K562 (cell line): ENCODE data around the gene CRTC3.
"Not testable (repeated sequence)": the region's sequence is repeated elsewhere in the genome, so short reads cannot be mapped to it uniquely, and the experiment has no call there.

Experiments
- ESRRA ChIP-seq: fragments of 450-650 bp; IDR thresholded peaks from 2 replicates; pipeline ENCODE4 v1.6.1; 2014; ENCODE audit warnings: low read depth, mild to moderate bottlenecking, moderate library complexity, borderline replicate concordance
- MAZ ChIP-seq, 2 experiments: fragments of 450-650 bp in 1 of 2; sonication (generic) in 1 of 2; formaldehyde crosslinking; IDR thresholded peaks in 1 of 2; conservative IDR thresholded peaks in 1 of 2; 2 replicates each; pipeline versions ENCODE4 v1.4.0 to v1.5.0; 2020; ENCODE audit warnings: mild to moderate bottlenecking in 1 of 2, missing genetic modification reagents in 1 of 2
- MCM3 ChIP-seq: fragments of 450-650 bp; IDR thresholded peaks from 2 replicates; pipeline ENCODE4 v1.6.1; 2016
- SREBF1 ChIP-seq: fragments of 150-350 bp; IDR thresholded peaks from 2 replicates; pipeline ENCODE4 v1.6.1; 2014; ENCODE audit warnings: antibody characterized with exemption, low read depth, low read length, borderline replicate concordance
- TF ChIP-seq, protein P1 (sequence below), 3 experiments: IDR thresholded peaks in 2 of 3; conservative IDR thresholded peaks in 1 of 3; 2 replicates each; pipeline ENCODE4 v1.5.1; 2011 to 2012; ENCODE audit warnings: low read length in 3 of 3, mild to moderate bottlenecking in 3 of 3, control low read depth in 2 of 3, improper control_type of control experiment in 1 of 3, inconsistent platforms in 1 of 3, low read depth in 1 of 3, mixed read lengths in 1 of 3, moderate library complexity in 1 of 3; ENCODE audit not compliant: insufficient read depth in 2 of 3

DNA sequence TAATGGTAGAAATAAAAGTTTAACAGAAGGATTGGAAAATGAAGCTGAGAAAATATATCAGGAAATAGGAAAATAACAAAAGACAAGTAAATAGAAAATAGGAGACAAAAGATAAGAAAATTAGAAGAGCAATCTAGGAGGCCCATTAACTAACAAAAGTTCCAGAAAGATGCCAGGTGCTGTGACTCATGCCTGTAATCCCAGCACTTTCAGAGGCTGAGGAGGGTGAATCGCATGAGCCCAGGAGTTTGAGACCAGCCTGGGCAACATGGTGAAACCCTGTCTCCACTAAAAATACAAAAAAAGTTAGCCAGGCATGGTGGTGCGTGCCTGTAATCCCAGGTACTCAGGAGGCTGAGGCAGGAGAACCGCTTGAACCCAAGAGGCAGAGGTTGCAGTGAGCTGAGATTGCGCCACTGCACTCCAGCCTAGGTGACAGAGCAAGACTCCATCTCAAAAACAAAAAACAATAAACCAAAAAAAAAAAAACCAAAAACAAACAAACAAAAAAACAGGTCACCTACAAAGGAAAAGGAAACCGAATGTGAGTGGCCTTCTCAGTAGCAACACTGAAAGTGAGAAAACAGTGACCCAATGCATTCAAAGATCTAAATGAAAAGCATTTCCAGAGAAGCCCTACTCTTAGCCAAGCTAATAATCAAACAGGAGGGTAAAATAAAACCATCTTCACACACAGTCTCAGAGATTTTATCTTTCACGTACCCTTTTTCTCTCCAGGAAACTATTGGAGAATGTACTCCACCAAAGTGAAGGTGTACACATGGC is 5.5 kb upstream of the CRTC3 start:
- not testable (repeated sequence) for TF ChIP-seq ESRRA; MAZ (CRISPR knock-in tag; conservative IDR thresholded peaks at IDR 0.05 in 1 of 2, IDR thresholded peaks at IDR 0.05 in 1 of 2); MCM3; SREBF1
- TF ChIP-seq, protein P1, sequence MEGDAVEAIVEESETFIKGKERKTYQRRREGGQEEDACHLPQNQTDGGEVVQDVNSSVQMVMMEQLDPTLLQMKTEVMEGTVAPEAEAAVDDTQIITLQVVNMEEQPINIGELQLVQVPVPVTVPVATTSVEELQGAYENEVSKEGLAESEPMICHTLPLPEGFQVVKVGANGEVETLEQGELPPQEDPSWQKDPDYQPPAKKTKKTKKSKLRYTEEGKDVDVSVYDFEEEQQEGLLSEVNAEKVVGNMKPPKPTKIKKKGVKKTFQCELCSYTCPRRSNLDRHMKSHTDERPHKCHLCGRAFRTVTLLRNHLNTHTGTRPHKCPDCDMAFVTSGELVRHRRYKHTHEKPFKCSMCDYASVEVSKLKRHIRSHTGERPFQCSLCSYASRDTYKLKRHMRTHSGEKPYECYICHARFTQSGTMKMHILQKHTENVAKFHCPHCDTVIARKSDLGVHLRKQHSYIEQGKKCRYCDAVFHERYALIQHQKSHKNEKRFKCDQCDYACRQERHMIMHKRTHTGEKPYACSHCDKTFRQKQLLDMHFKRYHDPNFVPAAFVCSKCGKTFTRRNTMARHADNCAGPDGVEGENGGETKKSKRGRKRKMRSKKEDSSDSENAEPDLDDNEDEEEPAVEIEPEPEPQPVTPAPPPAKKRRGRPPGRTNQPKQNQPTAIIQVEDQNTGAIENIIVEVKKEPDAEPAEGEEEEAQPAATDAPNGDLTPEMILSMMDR (IDR thresholded peaks at IDR 0.05 in 2 of 3, conservative IDR thresholded peaks at IDR 0.05 in 1 of 3; ENCODE audit: insufficient read depth in 2 of 3, low read depth in 1 of 3, low read length in 3 of 3), result not testable (repeated sequence)
